Spleen (tissue), 11 donors: ENCODE data around the gene CA12. TPM values are rescaled to one million over a fixed set of nuclear protein-coding genes. Genes with fewer than 3 reads are reported as not detected.

Experiments used
- DNase-seq: peaks from one replicate; pipeline ENCODE4 v3.0.0-alpha.2; 2020
- H3K27ac ChIP-seq, 8 donors: fragments of 200-600 bp; sonication (generic) in 7 of 8; 1 replicate in 4 of 8; 2 replicates in 4 of 8; pipeline versions ENCODE4 v1.5.0 to v1.8.0; 2016 to 2021; ENCODE audit warnings: inconsistent platforms in 4 of 8, mild to moderate bottlenecking in 4 of 8, moderate library complexity in 1 of 8
- H3K27me3 ChIP-seq, 7 donors: fragments of 200-600 bp; sonication (generic) in 6 of 7; replicated peaks in 1 of 7; 1 replicate in 4 of 7; 2 replicates in 3 of 7; pipeline versions ENCODE4 v1.5.0 to v1.8.0; 2016 to 2021; ENCODE audit warnings: inconsistent platforms in 3 of 7, mild to moderate bottlenecking in 1 of 7
- H3K36me3 ChIP-seq, 6 donors: fragments of 200-600 bp; sonication (generic) in 5 of 6; 1 replicate in 4 of 6; 2 replicates in 2 of 6; pipeline versions ENCODE4 v1.5.0 to v1.8.0; 2016 to 2021; ENCODE audit warnings: inconsistent platforms in 2 of 6
- H3K4me1 ChIP-seq, 6 donors: fragments of 200-600 bp; sonication (generic) in 5 of 6; 1 replicate in 3 of 6; 2 replicates in 3 of 6; pipeline versions ENCODE4 v1.5.0 to v1.8.0; 2016 to 2021; ENCODE audit warnings: inconsistent platforms in 3 of 6
- H3K4me3 ChIP-seq, 8 donors: fragments of 200-600 bp; sonication (generic) in 7 of 8; 1 replicate in 4 of 8; 2 replicates in 4 of 8; pipeline versions ENCODE4 v1.5.0 to v1.8.0; 2016 to 2021; ENCODE audit warnings: inconsistent platforms in 4 of 8, mild to moderate bottlenecking in 4 of 8, moderate library complexity in 2 of 8
- H3K9me3 ChIP-seq, 8 donors: fragments of 200-600 bp; sonication (generic) in 7 of 8; 1 replicate in 4 of 8; 2 replicates in 4 of 8; pipeline versions ENCODE4 v1.5.0 to v1.8.0; 2016 to 2021; ENCODE audit warnings: inconsistent platforms in 4 of 8
- CTCF ChIP-seq, 11 experiments: fragments of 200-600 bp in 7 of 11; fragments of 450-650 bp in 4 of 11; sonication (generic) in 4 of 11; IDR thresholded peaks in 8 of 11; conservative IDR thresholded peaks in 3 of 11; 1 replicate in 7 of 11; 2 replicates in 4 of 11; pipeline versions ENCODE4 v1.4.0 to v1.8.0; 2016 to 2021; ENCODE audit warnings: antibody characterized with exemption in 11 of 11, inconsistent platforms in 4 of 11, mild to moderate bottlenecking in 1 of 11
- POLR2A ChIP-seq, 3 donors: fragments of 450-650 bp; IDR thresholded peaks; one replicate each; pipeline ENCODE4 v1.5.1; 2017; ENCODE audit warnings: antibody characterized with exemption in 3 of 3, mild to moderate bottlenecking in 1 of 3
- POLR2AphosphoS5 ChIP-seq, 3 donors: sonication (generic); formaldehyde crosslinking; IDR thresholded peaks; one replicate each; pipeline ENCODE4 v1.5.1; 2017; ENCODE audit warnings: antibody characterized with exemption in 3 of 3
- WGBS, 5 donors: extraction: QIAGEN DNeasy Blood & Tissue Kit in 3 of 5; methylation state at CpG; one replicate each; pipeline versions ENCODE4 v1.1.5 to v1.1.7; 2013 to 2018; 5-methylcytosine and 5-hydroxymethylcytosine counted together
- intact Hi-C: fragments of 100-400 bp; cut with DNase I; formaldehyde crosslinking; loops from one replicate; pipeline ENCODE4 v1.15.0; 2023; ENCODE audit warnings: low total_unique reads
- polyA plus RNA-seq, 3 donors: library from polyadenylated mRNA; stranded (reverse); fragments of 200-250 nt; gene quantifications; one replicate each; pipeline ENCODE4 v1.2.1, GENCODE V29; 2013
- total RNA-seq, 7 donors: library from RNA; depleted of rRNA in 3 of 7; stranded (reverse); fragments of >200 nt in 3 of 7; fragmentation: NEBNext Ultra II Directional in 4 of 7; extraction: Animal tissue kit (Norgen Biotek cat#: 25700) in 4 of 7; gene quantifications; one replicate each; pipeline versions ENCODE4 v1.1.0 to v1.2.1, GENCODE V29; 2016 to 2021
- donor health status: healthy with polysubstance abuse.
- donor health status: DM: no; HTN: no; CAD: no; lungs with moderate emphysema.
- donor health status: DM: no; HTN: no; CAD: no.
- donor health status: Bipolar disorder and iron deficiency.
- donor health status: healthy.
- donor health status: DM: no; HTN: no; CAD: no.
- donor health status: DM: yes; HTN: yes; CAD: no.

The CA12 gene
- total and polyA plus RNA-seq, 10 donors = 0.02 to 3.3 (median 0.42) TPM

DNA sequence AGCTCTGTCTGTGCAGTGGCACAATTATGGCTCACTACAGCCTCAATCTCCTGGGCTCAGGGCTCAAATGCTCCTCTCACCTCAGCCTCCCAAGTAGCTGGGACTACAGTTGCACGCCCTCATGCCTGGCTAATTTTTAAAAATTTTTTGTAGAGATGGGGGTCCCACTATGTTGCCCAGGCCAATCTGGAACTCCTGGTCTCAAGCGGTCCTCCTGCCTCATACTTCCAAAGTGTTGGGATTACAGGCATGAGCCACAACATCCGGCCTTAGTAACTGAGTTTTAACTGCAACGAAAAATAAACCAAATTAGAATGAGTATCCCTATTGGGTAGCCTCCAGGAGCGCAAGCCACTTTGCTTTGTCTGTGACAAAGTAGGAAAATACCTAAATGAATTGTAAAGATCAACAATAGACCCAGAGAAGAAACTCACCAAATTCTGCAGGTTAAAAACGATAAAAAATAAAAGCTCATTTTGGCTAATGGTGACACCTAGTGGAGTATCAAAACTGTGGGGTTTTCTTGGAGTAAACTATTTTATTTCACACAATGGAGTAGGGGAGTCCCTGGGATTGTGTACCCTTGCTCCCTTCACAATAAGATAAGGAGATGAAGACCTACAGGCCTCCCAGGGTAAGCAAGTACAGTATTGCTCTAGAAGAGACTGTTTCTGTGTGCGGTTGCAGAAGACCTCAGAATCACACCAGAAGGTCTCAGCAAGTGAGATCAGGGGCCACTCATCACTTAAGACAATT is 21.0 kb upstream of the CA12 start:
- H3K4me1 ChIP-seq = peaks cover 0 to 42% (median 8%) of the 10 kb centered on the region in 6 donors
- intact Hi-C loops = loop anchor here (5.0 to 10.0 kb wide), 2 partner anchors 115 to 238 kb away; no protein-coding TSS in a partner anchor
- H3K27ac ChIP-seq = peak overlapping the region in 4 of 8 donors; percentile 3 to 82 (median 70)
- no peaks in the 10 kb centered on the region for H3K36me3 ChIP-seq
- H3K9me3 ChIP-seq = no peaks in the 10 kb centered on the region
- WGBS, 5 donors = 56 to 74% (median 67%) methylated on average over 7 of the region's 7 CpGs
- no peak overlapping the region for H3K4me3 ChIP-seq
- no peak for DNase-seq
- no peak for TF ChIP-seq POLR2AphosphoS5 (IDR thresholded peaks at IDR 0.05)
- TF ChIP-seq POLR2A (IDR thresholded peaks at IDR 0.05) = no peak
- peak in 10 of 11 experiments; percentile 13 to 66 (median 60) for TF ChIP-seq CTCF (IDR thresholded peaks at IDR 0.05 in 8 of 11, conservative IDR thresholded peaks at IDR 0.05 in 3 of 11)
- H3K27me3 ChIP-seq = no peaks in the 10 kb centered on the region

DNA sequence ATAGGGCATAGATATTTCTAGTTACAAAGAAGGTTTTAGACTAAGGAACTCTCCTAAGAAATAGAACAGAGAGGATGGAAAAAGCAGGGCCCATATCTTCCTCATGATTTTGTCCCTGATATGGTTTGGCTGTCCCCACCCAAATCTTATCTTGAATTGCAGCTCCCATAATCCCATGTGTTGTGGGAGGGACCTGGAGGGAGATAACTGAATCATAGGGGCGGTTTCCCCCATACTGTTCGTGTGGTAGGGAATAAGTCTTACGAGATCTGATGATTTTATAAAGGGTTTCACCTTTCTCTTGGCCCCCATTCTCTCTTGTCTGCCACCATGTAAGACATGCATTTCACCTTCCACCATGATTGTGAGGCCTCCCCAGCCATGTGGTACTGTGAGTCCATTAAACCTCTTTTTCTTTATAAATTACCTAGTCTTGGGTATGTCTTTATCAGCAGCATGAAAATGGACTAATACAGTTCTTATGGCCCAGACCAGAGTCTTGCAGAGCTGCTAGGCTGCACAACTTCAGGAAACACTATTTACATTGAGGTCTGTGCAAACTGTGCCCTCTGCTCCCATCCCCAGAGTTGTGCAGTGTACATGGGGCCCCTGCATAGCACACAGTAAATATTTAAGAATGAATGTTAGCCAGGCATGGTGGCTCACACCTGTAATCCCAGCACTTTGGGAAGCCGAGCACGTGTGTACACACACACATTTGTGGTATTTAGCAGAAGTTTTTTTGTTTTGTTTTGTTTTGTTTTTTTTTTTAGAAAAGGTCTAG is 20.3 kb upstream of the CA12 start:
- TF ChIP-seq CTCF (IDR thresholded peaks at IDR 0.05 in 8 of 11, conservative IDR thresholded peaks at IDR 0.05 in 3 of 11) (no peak), POLR2A (IDR thresholded peaks at IDR 0.05) (no peak)
- no peaks in the 10 kb centered on the region for H3K36me3 ChIP-seq
- intact Hi-C loops = loop anchor here (5.0 to 10.0 kb wide), 2 partner anchors 115 to 237 kb away; no protein-coding TSS in a partner anchor
- peaks cover 0 to 42% (median 7%) of the 10 kb centered on the region in 6 donors for H3K4me1 ChIP-seq
- H3K27ac ChIP-seq = no peak overlapping the region
- H3K4me3 ChIP-seq = no peak overlapping the region
- 91 to 96% (median 92%) methylated on average over 5 of the region's 5 CpGs for WGBS, 5 donors
- H3K27me3 ChIP-seq = no peaks in the 10 kb centered on the region
- no peaks in the 10 kb centered on the region for H3K9me3 ChIP-seq
- no peak for DNase-seq

DNA sequence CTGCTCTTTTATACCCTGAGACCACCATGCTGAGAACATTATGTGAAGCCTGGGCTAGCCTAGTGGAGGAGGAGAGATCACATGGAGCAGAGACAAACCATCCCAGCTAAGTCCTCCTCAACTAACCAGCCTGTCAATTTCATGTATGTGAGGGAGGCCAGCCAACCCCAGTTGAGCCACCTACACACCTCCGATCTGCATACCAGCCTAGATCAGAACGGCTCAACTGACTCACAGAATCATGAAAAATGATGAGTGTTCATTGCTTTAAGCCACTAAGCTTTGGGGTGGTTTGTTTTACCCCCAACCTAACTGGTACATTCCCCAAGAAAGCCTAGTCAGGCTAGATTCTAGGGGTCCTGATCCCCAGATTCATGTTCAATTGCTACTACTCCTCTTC is 19.4 kb upstream of the CA12 start:
- 73 to 88% (median 82%) methylated on average over 2 of the region's 2 CpGs for WGBS, 5 donors
- no peak for DNase-seq
- no peak overlapping the region for H3K4me3 ChIP-seq

More for the DNA sequence above, 19.4 kb upstream of the CA12 start:
- no peak overlapping the region for H3K27ac ChIP-seq
- TF ChIP-seq POLR2A (IDR thresholded peaks at IDR 0.05) = no peak
- TF ChIP-seq POLR2AphosphoS5 (IDR thresholded peaks at IDR 0.05) = no peak
- no peak for TF ChIP-seq CTCF (IDR thresholded peaks at IDR 0.05 in 8 of 11, conservative IDR thresholded peaks at IDR 0.05 in 3 of 11)
- no peaks in the 10 kb centered on the region for H3K36me3 ChIP-seq
- H3K4me1 ChIP-seq = peaks cover 0 to 37% (median 7%) of the 10 kb centered on the region in 6 donors
- no peaks in the 10 kb centered on the region for H3K27me3 ChIP-seq
- intact Hi-C loops = loop anchor here (5.0 to 10.0 kb wide), 2 partner anchors 114 to 236 kb away; no protein-coding TSS in a partner anchor
- no peaks in the 10 kb centered on the region for H3K9me3 ChIP-seq
